Tibial nerve (tissue), 4 donors: Measurements from ENCODE around the gene FAM210A. TPM values are rescaled to one million over a fixed set of nuclear protein-coding genes. Genes with fewer than 3 reads are reported as not detected.

Experiments used
- DNase-seq, 2 donors: peaks; one replicate each; pipeline ENCODE4 v3.0.0-alpha.2; 2019; ENCODE audit warnings: low spot score in 2 of 2
- H3K27ac ChIP-seq, 4 donors: fragments of 200-600 bp; sonication (generic) in 3 of 4; one replicate each; pipeline ENCODE4 v1.5.1; 2017 to 2019; ENCODE audit warnings: mild to moderate bottlenecking in 1 of 4
- H3K27me3 ChIP-seq, 2 donors: fragments of 200-600 bp; sonication (generic) in 1 of 2; one replicate each; pipeline versions ENCODE4 v1.5.1 to v1.6.0; 2017 to 2019
- H3K36me3 ChIP-seq, 3 donors: fragments of 200-600 bp; sonication (generic); one replicate each; pipeline ENCODE4 v1.5.1; 2018 to 2019
- H3K4me1 ChIP-seq, 4 donors: fragments of 200-600 bp; sonication (generic) in 3 of 4; one replicate each; pipeline ENCODE4 v1.5.1; 2017 to 2019
- H3K4me3 ChIP-seq, 4 donors: fragments of 200-600 bp; sonication (generic) in 3 of 4; one replicate each; pipeline ENCODE4 v1.5.1; 2017 to 2019; ENCODE audit warnings: mild to moderate bottlenecking in 1 of 4, moderate library complexity in 1 of 4
- H3K9me3 ChIP-seq, 4 donors: fragments of 200-600 bp; sonication (generic) in 3 of 4; one replicate each; pipeline ENCODE4 v1.5.1; 2017 to 2019
- EP300 ChIP-seq, 2 donors: sonication (generic); formaldehyde crosslinking; IDR thresholded peaks; one replicate each; pipeline ENCODE4 v1.6.1; 2017; ENCODE audit warnings: antibody characterized with exemption in 2 of 2, mild to moderate bottlenecking in 1 of 2
- POLR2A ChIP-seq, 2 donors: fragments of 450-650 bp; IDR thresholded peaks; one replicate each; pipeline ENCODE4 v1.6.1; 2017; ENCODE audit warnings: antibody characterized with exemption in 2 of 2, mild to moderate bottlenecking in 2 of 2, moderate library complexity in 2 of 2
- WGBS, 2 donors: methylation state at CpG; one replicate each; pipeline ENCODE4 v1.1.5; 2018; 5-methylcytosine and 5-hydroxymethylcytosine counted together
- total RNA-seq, 4 donors: library from RNA; depleted of rRNA; stranded (reverse); fragments of >200 nt; gene quantifications; one replicate each; pipeline ENCODE4 v1.1.0, GENCODE V29; 2016
- TF ChIP-seq, protein P1 (sequence below), 5 experiments: fragments of 200-600 bp in 3 of 5; fragments of 450-650 bp in 2 of 5; sonication (generic) in 3 of 5; IDR thresholded peaks; one replicate each; pipeline ENCODE4 v1.5.1; 2016 to 2019; ENCODE audit warnings: antibody characterized with exemption in 5 of 5, mild to moderate bottlenecking in 3 of 5, moderate library complexity in 2 of 5

Gene FAM210A
- total RNA-seq, 4 donors from 2014 or later, result 5.2 to 8.7 (median 7.3) TPM

DNA sequence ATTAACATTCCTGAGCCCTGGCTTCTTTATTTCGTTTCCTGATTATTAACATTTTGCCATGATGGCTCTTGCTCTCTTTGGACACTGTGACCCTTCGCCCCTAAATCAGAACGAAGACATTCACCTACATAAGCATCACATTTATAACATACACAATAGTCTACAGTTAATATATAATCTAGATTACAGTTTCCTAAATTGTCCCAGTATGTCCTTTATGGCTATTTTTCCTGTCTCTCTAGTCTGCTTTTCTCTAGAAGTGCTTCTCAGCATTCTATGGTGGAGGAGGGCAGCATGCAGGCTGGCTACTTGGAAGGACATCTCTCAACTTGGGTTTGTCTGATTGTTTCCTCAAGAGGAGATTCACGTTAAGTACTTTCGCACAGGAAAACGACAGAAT, 49.9 kb downstream of the FAM210A start:
- peaks cover 0 to 11% (median 0%) of the 10 kb centered on the region in 4 donors for H3K4me1 ChIP-seq
- WGBS, 2 donors, result 79 to 86% methylated on average over 6 of the region's 6 CpGs
- no peak overlapping the region for H3K27ac ChIP-seq
- no peaks in the 10 kb centered on the region for H3K9me3 ChIP-seq
- TF ChIP-seq EP300 (IDR thresholded peaks at IDR 0.05), result no peak
- TF ChIP-seq, protein P1, sequence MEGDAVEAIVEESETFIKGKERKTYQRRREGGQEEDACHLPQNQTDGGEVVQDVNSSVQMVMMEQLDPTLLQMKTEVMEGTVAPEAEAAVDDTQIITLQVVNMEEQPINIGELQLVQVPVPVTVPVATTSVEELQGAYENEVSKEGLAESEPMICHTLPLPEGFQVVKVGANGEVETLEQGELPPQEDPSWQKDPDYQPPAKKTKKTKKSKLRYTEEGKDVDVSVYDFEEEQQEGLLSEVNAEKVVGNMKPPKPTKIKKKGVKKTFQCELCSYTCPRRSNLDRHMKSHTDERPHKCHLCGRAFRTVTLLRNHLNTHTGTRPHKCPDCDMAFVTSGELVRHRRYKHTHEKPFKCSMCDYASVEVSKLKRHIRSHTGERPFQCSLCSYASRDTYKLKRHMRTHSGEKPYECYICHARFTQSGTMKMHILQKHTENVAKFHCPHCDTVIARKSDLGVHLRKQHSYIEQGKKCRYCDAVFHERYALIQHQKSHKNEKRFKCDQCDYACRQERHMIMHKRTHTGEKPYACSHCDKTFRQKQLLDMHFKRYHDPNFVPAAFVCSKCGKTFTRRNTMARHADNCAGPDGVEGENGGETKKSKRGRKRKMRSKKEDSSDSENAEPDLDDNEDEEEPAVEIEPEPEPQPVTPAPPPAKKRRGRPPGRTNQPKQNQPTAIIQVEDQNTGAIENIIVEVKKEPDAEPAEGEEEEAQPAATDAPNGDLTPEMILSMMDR (IDR thresholded peaks at IDR 0.05), result no peak
- no peak for TF ChIP-seq POLR2A (IDR thresholded peaks at IDR 0.05)
- H3K36me3 ChIP-seq, result no peaks in the 10 kb centered on the region
- DNase-seq, result no peak
- H3K4me3 ChIP-seq, result no peak overlapping the region
- no peaks in the 10 kb centered on the region for H3K27me3 ChIP-seq

GRCh38 chr18:13672657-13673056, 53.7 kb downstream of the FAM210A start:
- DNase-seq, result no peak
- peaks cover 0 to 9% (median 0%) of the 10 kb centered on the region in 3 donors for H3K36me3 ChIP-seq
- no peaks in the 10 kb centered on the region for H3K27me3 ChIP-seq
- no peak overlapping the region for H3K27ac ChIP-seq
- 58 to 61% methylated on average over 7 of the region's 7 CpGs for WGBS, 2 donors
- H3K4me1 ChIP-seq, result peaks cover 0 to 11% (median 0%) of the 10 kb centered on the region in 4 donors
- no peak for TF ChIP-seq POLR2A (IDR thresholded peaks at IDR 0.05)
- TF ChIP-seq EP300 (IDR thresholded peaks at IDR 0.05), result no peak
- TF ChIP-seq, protein P1 (IDR thresholded peaks at IDR 0.05), result no peak
- no peaks in the 10 kb centered on the region for H3K9me3 ChIP-seq
- no peak overlapping the region for H3K4me3 ChIP-seq

GRCh38 chr18:13661779-13662256, 64.5 kb downstream of the FAM210A start:
- Histone ChIP-seq H3K36me3 (peaks cover 0 to 25% (median 4%) of the 10 kb centered on the region in 3 donors), H3K27me3 (no peaks in the 10 kb centered on the region), H3K4me1 (peaks cover 0 to 18% (median 0%) of the 10 kb centered on the region in 4 donors), H3K9me3 (no peaks in the 10 kb centered on the region), H3K4me3 (no peak overlapping the region), H3K27ac (no peak overlapping the region)
- DNase-seq, result no peak
- WGBS, 2 donors, result 38 to 50% methylated on average over 2 of the region's 2 CpGs
- TF ChIP-seq POLR2A (IDR thresholded peaks at IDR 0.05) (no peak), EP300 (IDR thresholded peaks at IDR 0.05) (peak in 1 of 2 donors; percentile 26)
- TF ChIP-seq, protein P1 (IDR thresholded peaks at IDR 0.05), result no peak

- 53 to 61% methylated on average over 8 of the region's 8 CpGs for whole genome bisulfite sequencing, 2 donors
- DNase-seq, result no peak
- TF ChIP-seq EP300 (IDR thresholded peaks at IDR 0.05) (no peak), POLR2A (IDR thresholded peaks at IDR 0.05) (no peak)
- TF ChIP-seq, protein P1 (IDR thresholded peaks at IDR 0.05), result no peak
- Histone ChIP-seq H3K4me3 (no peak overlapping the region), H3K27ac (peak overlapping the region in 1 of 4 donors; percentile 54), H3K9me3 (no peaks in the 10 kb centered on the region), H3K27me3 (no peaks in the 10 kb centered on the region), H3K4me1 (peaks cover 0 to 18% (median 0%) of the 10 kb centered on the region in 4 donors), H3K36me3 (peaks cover 0 to 21% (median 3%) of the 10 kb centered on the region in 3 donors)
These were observed 65.1 kb downstream of the FAM210A start for GRCh38 chr18:13661051-13661778.

DNA sequence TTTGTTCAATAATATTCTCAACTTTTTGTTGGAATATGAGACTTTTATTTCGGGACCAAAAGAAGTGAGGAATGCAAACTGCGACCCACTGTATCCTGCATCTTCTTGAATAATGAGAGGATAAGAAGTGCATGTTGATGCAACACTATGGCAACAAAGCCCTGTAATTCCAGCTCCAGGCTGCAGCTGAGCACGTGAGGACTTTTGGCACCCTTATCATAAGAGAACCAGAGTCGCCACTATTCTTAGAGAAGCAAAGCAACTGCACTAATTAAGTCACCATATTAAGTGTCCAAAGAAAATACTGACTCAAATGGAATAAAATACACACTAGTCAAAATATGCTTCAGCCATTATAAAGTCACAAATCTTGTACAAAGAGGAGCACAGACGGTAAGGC, 65.8 kb downstream of the FAM210A start:
- peak overlapping the region in 1 of 4 donors; percentile 54 for H3K27ac ChIP-seq
- H3K27me3 ChIP-seq, result no peaks in the 10 kb centered on the region
- no peak overlapping the region for H3K4me3 ChIP-seq
- peaks cover 0 to 18% (median 0%) of the 10 kb centered on the region in 4 donors for H3K4me1 ChIP-seq
- peak in 1 of 2 donors; percentile 26 for DNase-seq
- H3K9me3 ChIP-seq, result no peaks in the 10 kb centered on the region
- peaks cover 0 to 15% (median 0%) of the 10 kb centered on the region in 3 donors for H3K36me3 ChIP-seq
- TF ChIP-seq, protein P1 (IDR thresholded peaks at IDR 0.05), result no peak
- no peak for TF ChIP-seq POLR2A (IDR thresholded peaks at IDR 0.05)
- no peak for TF ChIP-seq EP300 (IDR thresholded peaks at IDR 0.05)
- 51 to 61% methylated on average over 5 of the region's 5 CpGs for WGBS, 2 donors
